H1 (cell line): Measurements from ENCODE around the gene SLC6A3. TPM values are rescaled to one million over a fixed set of nuclear protein-coding genes. Genes with fewer than 3 reads are reported as not detected.

Experiments used
- CTCF ChIA-PET: fragments of 300-600 bp; sonication (Branson Sonifier 250); formaldehyde crosslinking; loops from one replicate; lab custom pipeline; 2021; ENCODE audit not compliant: partially characterized antibody; lab: Charles Lee
- POLR2A ChIA-PET: fragments of 300-600 bp; sonication (Branson Sonifier 250); formaldehyde crosslinking; loops from one replicate; lab custom pipeline; 2021; ENCODE audit warnings: inconsistent platforms; ENCODE audit not compliant: partially characterized antibody; lab: Charles Lee
- DNase-seq, 2 experiments: peaks; one replicate each; pipeline versions ENCODE4 v3.0.0 to v3.0.0-alpha.2; 2010 to 2022; ENCODE audit warnings: low spot score in 2 of 2, low read depth in 1 of 2, mixed read lengths in 1 of 2
- FAIRE-seq: peaks from 2 replicates; lab custom pipeline; 2011; peaks lifted over from hg19 to GRCh38; lab: Jason Lieb, UNC
- H2AFZ ChIP-seq: 2 replicates; pipeline ENCODE4 v1.8.1; 2012; ENCODE audit warnings: low read length, inconsistent platforms
- H2AK5ac ChIP-seq: 2 replicates; pipeline ENCODE4 v1.6.1; 2013; ENCODE audit warnings: low read depth, low read length
- H2BK120ac ChIP-seq: replicated peaks from 2 replicates; pipeline ENCODE3; 2013; ENCODE audit warnings: low read depth, low read length, inconsistent platforms
- H2BK12ac ChIP-seq: 2 replicates; pipeline ENCODE4 v1.6.1; 2013; ENCODE audit warnings: low read depth, low read length
- H2BK15ac ChIP-seq: 2 replicates; pipeline ENCODE4 v1.6.1; 2013; ENCODE audit warnings: low read length
- H2BK20ac ChIP-seq: 2 replicates; pipeline ENCODE4 v1.6.1; 2013; ENCODE audit warnings: low read length
- H2BK5ac ChIP-seq: 2 replicates; pipeline ENCODE4 v1.6.1; 2013; ENCODE audit warnings: low read depth, low read length
- H3K14ac ChIP-seq: 2 replicates; pipeline ENCODE4 v1.6.1; 2013; ENCODE audit warnings: inconsistent platforms; ENCODE audit not compliant: insufficient read length
- H3K18ac ChIP-seq: 2 replicates; pipeline ENCODE4 v1.6.1; 2013; ENCODE audit warnings: low read length; ENCODE audit errors: extremely low read depth
- H3K23ac ChIP-seq: 2 replicates; pipeline ENCODE4 v1.6.1; 2013; ENCODE audit warnings: inconsistent platforms; ENCODE audit not compliant: insufficient read length
- H3K23me2 ChIP-seq: 2 replicates; pipeline ENCODE4 v1.6.1; 2013; ENCODE audit warnings: low read depth, low read length
- H3K27ac ChIP-seq: 2 replicates; pipeline ENCODE4 v1.6.1; 2011; ENCODE audit warnings: low read depth, low read length, inconsistent platforms
- H3K27me3 ChIP-seq, 4 experiments: replicated peaks in 1 of 4; 1 replicate in 1 of 4; 2 replicates in 3 of 4; pipeline versions ENCODE4 v1.6.1 to v1.8.1; 2011 to 2013; ENCODE audit warnings: low read length in 3 of 4, mild to moderate bottlenecking in 3 of 4, inconsistent platforms in 2 of 4, mixed read lengths in 2 of 4, moderate library complexity in 1 of 4; ENCODE audit not compliant: control insufficient read depth in 3 of 4, insufficient read depth in 3 of 4; ENCODE audit errors: extremely low read depth in 1 of 4
- H3K36me3 ChIP-seq, 4 experiments: 2 replicates each; pipeline versions ENCODE4 v1.6.1 to v1.8.1; 2011 to 2013; ENCODE audit warnings: mild to moderate bottlenecking in 4 of 4, low read length in 3 of 4, moderate library complexity in 2 of 4, control low read depth in 1 of 4, inconsistent platforms in 1 of 4; ENCODE audit not compliant: insufficient read depth in 4 of 4, control insufficient read depth in 2 of 4
- H3K4ac ChIP-seq: replicated peaks from 2 replicates; pipeline ENCODE3; 2013; ENCODE audit warnings: low read length, low read depth, mixed read lengths, inconsistent platforms; ENCODE audit not compliant: insufficient read length
- H3K4me1 ChIP-seq, 4 experiments: replicated peaks in 1 of 4; 1 replicate in 1 of 4; 2 replicates in 3 of 4; pipeline versions ENCODE4 v1.6.1 to v1.8.1; 2011 to 2013; ENCODE audit warnings: low read length in 3 of 4, inconsistent platforms in 2 of 4, mixed read lengths in 1 of 4; ENCODE audit not compliant: insufficient read depth in 4 of 4, control insufficient read depth in 3 of 4
- H3K4me2 ChIP-seq, 2 experiments: 2 replicates each; pipeline versions ENCODE4 v1.6.1 to v1.8.1; 2011 to 2013; ENCODE audit warnings: low read depth in 2 of 2, low read length in 2 of 2, control low read depth in 1 of 2, inconsistent platforms in 1 of 2, mild to moderate bottlenecking in 1 of 2; ENCODE audit not compliant: insufficient read depth in 1 of 2
- H3K4me3 ChIP-seq, 4 experiments: fragments of 200-600, 300-600 bp in 1 of 4; sonication (generic), shearing (Covaris generic), sonication (Bioruptor Twin) in 1 of 4; 2 replicates each; pipeline versions ENCODE4 v1.5.1 to v1.8.1; 2011 to 2016; ENCODE audit warnings: low read length in 4 of 4, low read depth in 3 of 4, control low read depth in 2 of 4, inconsistent platforms in 2 of 4, mild to moderate bottlenecking in 2 of 4, mixed read lengths in 1 of 4, moderate library complexity in 1 of 4; ENCODE audit not compliant: insufficient read depth in 2 of 4; ENCODE audit errors: extremely low read depth in 1 of 4
- H3K56ac ChIP-seq: replicated peaks from 2 replicates; pipeline ENCODE3; 2013; ENCODE audit warnings: low read depth, mild to moderate bottlenecking, mixed read lengths, low read length, inconsistent platforms; ENCODE audit not compliant: insufficient read length
- H3K79me1 ChIP-seq: 2 replicates; pipeline ENCODE4 v1.6.1; 2013; ENCODE audit warnings: low read depth, low read length, control low read depth
- H3K79me2 ChIP-seq, 2 experiments: 2 replicates each; pipeline versions ENCODE4 v1.6.1 to v1.8.1; 2012 to 2013; ENCODE audit warnings: low read length in 2 of 2, mild to moderate bottlenecking in 2 of 2, inconsistent platforms in 1 of 2; ENCODE audit not compliant: insufficient read depth in 2 of 2, control insufficient read depth in 1 of 2
- H3K9ac ChIP-seq, 4 experiments: replicated peaks in 1 of 4; 1 replicate in 1 of 4; 2 replicates in 3 of 4; pipeline versions ENCODE4 v1.6.1 to v1.8.1; 2011 to 2013; ENCODE audit warnings: low read depth in 3 of 4, low read length in 3 of 4, control low read depth in 2 of 4, mild to moderate bottlenecking in 2 of 4, moderate library complexity in 2 of 4, inconsistent platforms in 1 of 4; ENCODE audit errors: extremely low read depth in 1 of 4
- H3K9me3 ChIP-seq, 2 experiments: 2 replicates each; pipeline versions ENCODE4 v1.6.1 to v1.8.1; 2012 to 2013; ENCODE audit warnings: mild to moderate bottlenecking in 2 of 2, moderate library complexity in 2 of 2, control low read depth in 1 of 2, inconsistent platforms in 1 of 2, low read depth in 1 of 2, low read length in 1 of 2, mixed read lengths in 1 of 2; ENCODE audit not compliant: insufficient read depth in 2 of 2
- H4K20me1 ChIP-seq, 2 experiments: replicated peaks in 1 of 2; 2 replicates each; pipeline versions ENCODE3 to v1.8.1; 2011 to 2013; ENCODE audit warnings: inconsistent platforms in 2 of 2, low read length in 2 of 2, mild to moderate bottlenecking in 1 of 2; ENCODE audit not compliant: insufficient read depth in 2 of 2, control insufficient read depth in 1 of 2
- H4K5ac ChIP-seq: 2 replicates; pipeline ENCODE4 v1.6.1; 2013; ENCODE audit warnings: low read length, low read depth, mixed read lengths, inconsistent platforms; ENCODE audit not compliant: insufficient read length
- H4K8ac ChIP-seq: 2 replicates; pipeline ENCODE4 v1.8.0; 2013; ENCODE audit warnings: mild to moderate bottlenecking, moderate library complexity, low read length, inconsistent platforms; ENCODE audit not compliant: insufficient read depth; ENCODE audit errors: extremely low read depth
- H4K91ac ChIP-seq: replicated peaks from 2 replicates; pipeline ENCODE3; 2013; ENCODE audit warnings: low read length, mixed read lengths, inconsistent platforms; ENCODE audit not compliant: insufficient read length
- ASH2L ChIP-seq: fragments of 200-600, 300-600 bp; sonication (generic); IDR thresholded peaks from one replicate; pipeline ENCODE4 v1.7.1; 2017; ENCODE audit warnings: low read length
- BRCA1 ChIP-seq: IDR thresholded peaks from 2 replicates; pipeline ENCODE4 v1.6.1; 2012; ENCODE audit warnings: low read depth, low read length, improper control_type of control experiment
- CBX8 ChIP-seq: fragments of 300-800, 300-1000 bp; sonication (generic); IDR thresholded peaks from 2 replicates; pipeline ENCODE4 v1.7.1; 2016; ENCODE audit warnings: low read depth, low read length, borderline replicate concordance
- CREB1 ChIP-seq: IDR thresholded peaks from 2 replicates; pipeline ENCODE4 v1.6.1; 2012; ENCODE audit warnings: inconsistent platforms
- EGR1 ChIP-seq: IDR thresholded peaks from 2 replicates; pipeline ENCODE4 v1.6.1; 2011; ENCODE audit warnings: low read depth, low read length, borderline replicate concordance
- FOSL1 ChIP-seq: IDR thresholded peaks from 2 replicates; pipeline ENCODE4 v1.6.1; 2011; ENCODE audit warnings: mild to moderate bottlenecking, low read depth, low read length, moderate library complexity; ENCODE audit not compliant: insufficient read depth
- JUN ChIP-seq: IDR thresholded peaks from 2 replicates; pipeline ENCODE4 v1.6.1; 2011; ENCODE audit warnings: low read depth, mild to moderate bottlenecking, improper control_type of control experiment, low read length
- KDM5A ChIP-seq: fragments of 200-600 bp; IDR thresholded peaks from 2 replicates; pipeline ENCODE4 v1.7.1; 2012; ENCODE audit warnings: mild to moderate bottlenecking, low read length, inconsistent platforms, mixed read lengths
- MAX ChIP-seq: IDR thresholded peaks from 2 replicates; pipeline ENCODE4 v1.6.1; 2012; ENCODE audit warnings: inconsistent platforms
- NRF1 ChIP-seq: IDR thresholded peaks from 2 replicates; pipeline ENCODE4 v1.6.1; 2011; ENCODE audit warnings: mild to moderate bottlenecking, low read depth, low read length, improper control_type of control experiment
- PHF8 ChIP-seq: fragments of 200-600 bp; sonication (generic); conservative IDR thresholded peaks from 2 replicates; pipeline ENCODE4 v1.7.1; 2012; ENCODE audit warnings: low read depth, mild to moderate bottlenecking, inconsistent platforms, low read length, moderate library complexity
- POLR2AphosphoS5 ChIP-seq: IDR thresholded peaks from 2 replicates; pipeline ENCODE4 v1.6.1; 2011; ENCODE audit warnings: low read depth, low read length
- SIRT6 ChIP-seq: IDR thresholded peaks from one replicate; pipeline ENCODE4 v1.7.1; 2012; ENCODE audit warnings: low read length, inconsistent platforms
- SP1 ChIP-seq: IDR thresholded peaks from 2 replicates; pipeline ENCODE4 v1.6.1; 2011; ENCODE audit warnings: low read depth, low read length
- TCF12 ChIP-seq: IDR thresholded peaks from 2 replicates; pipeline ENCODE4 v1.6.1; 2011; ENCODE audit warnings: low read depth, mild to moderate bottlenecking, low read length
- WGBS, 2 experiments: shearing (Covaris generic) in 1 of 2; methylation state at CpG; one replicate each; pipeline versions ENCODE4 v1.1.6 to v1.1.7; 2013 to 2015; ENCODE audit warnings: low lambda C conversion rate in 2 of 2, mixed read lengths in 2 of 2, inconsistent platforms in 1 of 2, low coverage in 1 of 2, missing lambda C conversion rate in 1 of 2; ENCODE audit not compliant: insufficient replicate concordance in 2 of 2, insufficient coverage in 1 of 2, insufficient read length in 1 of 2; ENCODE audit errors: extremely low coverage in 1 of 2, missing lambda C conversion rate in 1 of 2; 5-methylcytosine and 5-hydroxymethylcytosine counted together
- polyA plus RNA-seq, 7 experiments: library from polyadenylated mRNA; depleted of rRNA in 3 of 7; stranded (reverse) in 5 of 7; unstranded in 2 of 7; fragments of >200 nt in 5 of 7; fragments of 200-250 nt in 2 of 7; gene quantifications; 1 replicate in 5 of 7; 2 replicates in 1 of 7; 4 replicates in 1 of 7; pipeline versions ENCODE4 v1.2.1 to v1.2.3, GENCODE V29; 2011 to 2013; ENCODE audit warnings: missing spikeins in 2 of 7, mixed read lengths in 2 of 7
- total RNA-seq: library from RNA; stranded (reverse); fragmentation: NEBNext Ultra II Directional; extraction: Animal tissue kit (Norgen Biotek cat#: 25700); gene quantifications from 2 replicates; pipeline ENCODE4 v1.2.1, GENCODE V29; 2021

SLC6A3 gene
- total and polyA plus RNA-seq, 2 of the 8 experiments (the other 6 are each of a cell fraction or from before 2014, with no cell fraction given), result 0.48 to 0.91 TPM

GRCh38 chr5:1419476-1420210, 25.6 kb downstream of the SLC6A3 start:
- no peak overlapping the region for H2BK15ac ChIP-seq
- peaks cover 0 to 8% of the 10 kb centered on the region in 2 experiments for H4K20me1 ChIP-seq
- H3K9ac ChIP-seq, result no peak overlapping the region
- H4K8ac ChIP-seq, result no peak overlapping the region
- H2BK5ac ChIP-seq, result no peak overlapping the region
- no peak overlapping the region for H3K56ac ChIP-seq
- FAIRE-seq (no peak), DNase-seq (no peak)
- peaks cover 6 to 22% of the 10 kb centered on the region in 2 experiments; a peak in 2 of 4 replicates for H3K9me3 ChIP-seq
- H3K4ac ChIP-seq, result no peak overlapping the region
- H2BK20ac ChIP-seq, result no peak overlapping the region
- H3K27ac ChIP-seq, result no peak overlapping the region
- no peak overlapping the region for H3K23ac ChIP-seq
- H2BK120ac ChIP-seq, result no peak overlapping the region
- no peak overlapping the region for H2BK12ac ChIP-seq
- H3K4me2 ChIP-seq, result no peak overlapping the region
- no peak overlapping the region for H2AFZ ChIP-seq
- H3K79me1 ChIP-seq, result no peaks in the 10 kb centered on the region
- 78% methylated on average over 9 of the region's 11 CpGs; no CpG with 5 or more reads in 1 of the 2 experiments for WGBS, 2 experiments
- H3K36me3 ChIP-seq, result no peaks in the 10 kb centered on the region
- no peak overlapping the region for H3K14ac ChIP-seq
- no peaks in the 10 kb centered on the region for H3K4me1 ChIP-seq
- H3K4me3 ChIP-seq, result no peak overlapping the region
- no peak overlapping the region for H4K91ac ChIP-seq
- H3K18ac ChIP-seq, result no peak overlapping the region
- CTCF ChIA-PET, result interaction anchor here (1.5 kb wide), 1 partner anchor 18 kb away, joined by 3 read pairs; no protein-coding TSS in a partner anchor
- H4K5ac ChIP-seq, result no peak overlapping the region
- no peak overlapping the region for H2AK5ac ChIP-seq
- POLR2A ChIA-PET, result no interaction called here
- TF ChIP-seq ASH2L, result no peak
- TF ChIP-seq SP1, result no peak
- no peak for TF ChIP-seq JUN
- TF ChIP-seq PHF8, result no peak
- TF ChIP-seq TCF12, result no peak
- no peak for TF ChIP-seq CREB1
- TF ChIP-seq KDM5A, result no peak
- no peak for TF ChIP-seq NRF1
- TF ChIP-seq EGR1, result no peak
- TF ChIP-seq CBX8, result no peak
- TF ChIP-seq SIRT6, result no peak
- no peak for TF ChIP-seq POLR2AphosphoS5
- TF ChIP-seq BRCA1, result no peak
- TF ChIP-seq FOSL1, result no peak
- TF ChIP-seq MAX, result no peak
- H3K79me2 ChIP-seq, result no peaks in the 10 kb centered on the region
- H3K23me2 ChIP-seq, result peaks cover 10% of the 10 kb centered on the region; the same call in 1 of the 2 replicates
- H3K27me3 ChIP-seq, result no peaks in the 10 kb centered on the region
